ENCODE data around the gene BMS1. TPM values are rescaled to one million over a fixed set of nuclear protein-coding genes. Genes with fewer than 3 reads are reported as not detected.
"Not testable (repeated sequence)": the region's sequence is repeated elsewhere in the genome, so short reads cannot be mapped to it uniquely, and the experiment has no call there.

The BMS1 gene
- total RNA-seq, 4 donors from 2014 or later = 12.4 to 25.2 (median 14.7) TPM

DNA sequence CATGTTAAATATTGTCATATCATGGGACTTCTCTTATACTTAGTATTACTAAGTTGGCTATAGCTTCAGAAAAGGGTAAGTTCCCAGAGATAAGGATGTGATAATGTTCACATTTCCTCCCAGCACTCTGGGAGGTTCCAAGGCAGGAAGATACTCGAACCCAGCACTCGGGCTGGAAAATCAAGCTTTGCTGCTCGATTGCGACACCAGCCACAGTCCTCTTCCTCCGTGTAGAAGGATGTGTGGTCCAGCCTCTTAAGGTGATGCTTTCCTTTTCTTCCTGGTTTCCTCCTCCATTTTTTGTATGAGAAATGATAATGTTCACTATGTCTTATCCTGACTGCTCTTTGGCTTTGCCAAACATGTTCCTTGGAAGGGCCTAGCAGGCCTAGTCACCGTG lies 3.2 kb downstream of the BMS1 start:
- no peak for TF ChIP-seq CTCF (IDR thresholded peaks at IDR 0.05)
- DNase-seq (ENCODE audit: low spot score) (no peak), ATAC-seq (ENCODE audit: low FRiP score) (no peak)

DNA sequence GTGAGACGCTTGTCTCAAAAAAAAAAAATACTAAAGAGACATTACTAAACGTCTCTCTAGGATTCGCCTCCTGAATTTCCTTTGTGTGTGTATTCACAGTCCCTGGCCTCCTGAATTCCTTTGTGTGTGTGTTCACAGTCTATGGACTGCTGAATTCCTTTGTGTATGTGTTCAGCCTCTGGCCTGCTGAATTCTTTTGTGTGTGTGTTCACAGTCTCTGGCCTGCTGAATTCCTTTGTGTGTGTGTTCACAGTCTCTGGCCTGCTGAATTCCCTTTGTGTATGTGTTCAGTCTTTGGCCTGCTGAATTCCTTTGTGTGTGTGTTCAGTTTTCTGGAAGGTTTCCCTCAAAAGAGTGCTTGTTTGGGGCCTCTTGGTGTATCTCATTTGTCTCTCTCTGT lies 8.2 kb downstream of the BMS1 start:
- TF ChIP-seq CTCF (IDR thresholded peaks at IDR 0.05) = no peak
- DNase-seq (ENCODE audit: low spot score) (no peak), ATAC-seq (ENCODE audit: low FRiP score) (no peak)

DNA sequence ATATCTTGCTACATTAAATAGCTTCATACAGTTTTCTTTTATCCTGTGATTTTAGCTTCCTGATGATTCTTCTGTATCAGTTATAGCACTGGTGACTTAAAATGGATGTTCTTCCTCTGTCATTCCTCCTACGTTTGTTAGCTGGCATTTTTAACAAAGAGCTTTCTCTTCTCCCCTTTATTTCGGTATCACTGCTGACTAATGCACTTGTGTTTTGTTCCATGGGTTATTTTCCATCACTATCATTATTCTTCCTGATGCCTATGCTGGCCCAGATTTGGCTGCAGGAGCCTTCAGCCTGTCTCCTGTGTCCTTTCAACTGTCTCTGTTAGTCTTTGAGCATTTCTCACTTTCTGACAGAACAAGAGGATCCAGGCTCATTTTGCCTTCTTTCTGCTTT lies 13.1 kb downstream of the BMS1 start:
- TF ChIP-seq CTCF (IDR thresholded peaks at IDR 0.05) = no peak
- ATAC-seq (ENCODE audit: low FRiP score) (no peak), DNase-seq (ENCODE audit: low spot score) (no peak)

DNA sequence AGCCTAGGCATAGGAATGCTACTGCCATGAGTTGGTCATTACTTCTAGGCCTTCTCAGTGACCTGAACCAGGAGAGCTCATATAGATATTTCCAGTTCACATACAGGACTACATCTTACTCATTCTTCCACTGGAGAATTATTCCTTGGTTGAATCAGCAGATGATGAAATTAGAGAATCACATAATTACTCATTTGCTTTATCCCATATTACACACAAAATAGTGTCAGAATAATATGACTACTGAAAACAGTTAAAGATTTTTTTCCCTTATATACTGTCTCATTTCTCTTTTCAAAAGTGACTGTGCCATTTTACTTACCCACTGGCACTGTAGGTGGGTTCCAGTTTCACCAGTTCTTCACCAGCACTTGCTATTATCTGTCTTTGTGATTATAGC lies 18.5 kb downstream of the BMS1 start:
- no peak for DNase-seq (ENCODE audit: low spot score)
- no peak for TF ChIP-seq CTCF (IDR thresholded peaks at IDR 0.05)
- ATAC-seq (ENCODE audit: low FRiP score) = no peak

DNA sequence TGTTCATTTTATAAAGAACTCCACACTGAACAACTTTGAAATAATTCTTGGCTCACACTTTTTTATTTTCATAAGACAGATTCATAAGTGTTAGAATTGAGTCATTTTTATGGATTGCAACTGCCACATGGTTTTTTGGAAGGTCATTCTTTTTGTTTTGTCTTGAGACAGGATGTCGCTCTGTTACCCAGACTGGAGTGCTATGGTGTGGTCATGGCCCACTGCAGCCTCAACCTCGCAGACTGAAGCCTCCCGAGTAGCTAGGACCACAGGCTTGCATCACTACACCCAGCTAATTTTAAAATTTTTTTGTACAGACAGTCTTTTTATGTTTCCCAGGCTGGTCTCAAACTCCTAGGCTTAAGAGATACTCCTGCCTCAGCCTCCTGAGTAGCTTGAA lies 20.3 kb downstream of the BMS1 start:
- ATAC-seq (ENCODE audit: low FRiP score) = no peak

GRCh38 chr10:42809676-42810075 lies 27.1 kb downstream of the BMS1 start:
- no peak for TF ChIP-seq CTCF (IDR thresholded peaks at IDR 0.05)
- ATAC-seq (ENCODE audit: low FRiP score) = no peak
- no peak for DNase-seq (ENCODE audit: low spot score)

More for the DNA sequence above, 20.3 kb downstream of the BMS1 start:
- TF ChIP-seq CTCF (IDR thresholded peaks at IDR 0.05) = no peak
- DNase-seq (ENCODE audit: low spot score) = no peak

DNA sequence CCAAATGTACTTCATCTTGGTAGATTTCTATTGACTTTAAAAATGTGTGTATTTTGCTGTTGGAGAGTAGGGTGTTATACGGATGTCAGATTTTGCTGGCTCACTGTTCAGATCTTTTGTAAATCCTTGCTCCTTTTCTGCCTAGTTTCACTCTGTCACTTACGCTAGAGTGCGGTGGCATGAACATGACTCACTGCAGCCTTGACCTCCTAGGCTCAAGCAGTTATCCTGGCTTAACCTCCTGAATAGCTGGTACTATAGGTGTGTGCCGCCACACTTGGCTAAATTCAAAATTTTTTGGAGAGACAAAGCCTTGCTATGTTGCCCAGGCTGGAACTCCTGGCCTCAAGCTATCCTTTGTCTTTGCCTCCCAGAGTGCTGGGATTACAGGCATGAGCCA lies 29.4 kb downstream of the BMS1 start:
- ATAC-seq (ENCODE audit: low FRiP score) = no peak
- no peak for DNase-seq (ENCODE audit: low spot score)
- no peak for TF ChIP-seq CTCF (IDR thresholded peaks at IDR 0.05)

DNA sequence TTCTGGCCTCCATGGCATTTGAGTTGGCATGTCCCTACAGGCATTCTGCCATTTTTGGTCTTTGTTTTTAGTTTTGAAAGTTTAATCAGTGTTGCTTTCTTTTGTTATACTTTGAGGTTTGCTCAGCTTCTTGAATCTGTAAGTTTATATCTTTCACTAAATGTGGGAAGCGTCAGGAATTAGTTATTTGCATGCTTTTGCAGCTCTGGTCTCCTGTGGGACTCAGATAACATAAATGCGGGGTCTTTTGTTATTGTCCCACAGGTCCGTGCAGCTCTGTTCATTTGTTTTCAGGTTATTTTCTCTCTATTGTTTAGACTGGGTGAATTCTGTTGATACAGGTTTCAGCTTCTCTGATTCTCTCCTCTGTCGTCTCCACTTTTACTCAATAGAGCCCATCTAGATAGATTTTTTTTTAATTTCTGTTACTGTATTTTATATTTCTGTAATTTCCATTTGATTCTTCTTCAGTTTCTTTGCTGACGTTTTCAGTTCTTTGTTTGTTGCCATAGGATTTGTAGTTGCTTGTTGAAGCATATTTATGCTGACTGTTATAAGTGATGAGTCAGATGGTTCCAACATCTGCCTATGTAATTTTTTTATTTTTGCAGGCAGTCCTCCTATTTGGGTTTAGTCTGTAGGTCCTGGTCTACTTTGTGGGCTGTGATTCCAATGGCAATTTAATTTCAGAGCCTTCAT lies 31.5 kb downstream of the BMS1 start:
- not testable (repeated sequence) for DNase-seq (ENCODE audit: low spot score); ATAC-seq (ENCODE audit: low FRiP score)

DNA sequence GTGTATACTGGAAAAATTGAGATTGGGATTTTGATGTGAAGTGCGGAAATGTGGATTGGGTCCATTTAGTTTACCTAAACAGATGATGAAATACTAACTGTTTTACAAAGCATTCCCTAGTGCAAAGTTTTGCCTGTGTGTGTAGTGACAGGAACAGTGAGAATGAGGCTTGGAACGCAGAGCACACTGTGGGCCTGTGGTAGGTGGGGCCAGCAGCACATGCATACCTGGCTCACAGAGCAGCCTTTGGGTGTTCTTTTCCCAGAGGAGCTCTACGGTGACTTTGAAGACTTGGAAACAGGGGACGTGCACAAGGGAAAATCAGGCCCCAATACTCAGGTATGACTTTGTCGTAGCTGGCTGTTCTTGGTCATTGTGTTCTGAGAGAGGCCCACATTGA lies 33.7 kb downstream of the BMS1 start:
- ATAC-seq (ENCODE audit: low FRiP score); DNase-seq (ENCODE audit: low spot score): not testable (repeated sequence)

Measured in omental fat pad (tissue), 4 donors.